Measurements from ENCODE around the gene UBE2U.
"Not testable (repeated sequence)": the region's sequence is repeated elsewhere in the genome, so short reads cannot be mapped to it uniquely, and the experiment has no call there.

The UBE2U gene

GRCh38 chr1:64241069-64241468 is 37.6 kb downstream of the UBE2U start:
- no peak for DNase-seq (ENCODE audit: low spot score)

- DNase-seq (ENCODE audit: low spot score), result no peak
These were observed 39.7 kb downstream of the UBE2U start for GRCh38 chr1:64242895-64243756.

GRCh38 chr1:64243757-64244080 is 40.3 kb downstream of the UBE2U start:
- no peak for DNase-seq (ENCODE audit: low spot score)

GRCh38 chr1:64245495-64245894 is 42.1 kb downstream of the UBE2U start:
- no peak for DNase-seq (ENCODE audit: low spot score)

GRCh38 chr1:64246294-64246917 is 43.0 kb downstream of the UBE2U start:
- DNase-seq (ENCODE audit: low spot score), result peak; percentile 11

- DNase-seq (ENCODE audit: low spot score), result no peak
These were observed 44.6 kb downstream of the UBE2U start for GRCh38 chr1:64248065-64248464.

- not testable (repeated sequence) for DNase-seq (ENCODE audit: low spot score)
These were observed 47.0 kb downstream of the UBE2U start for GRCh38 chr1:64250472-64250871.

- no peak for DNase-seq (ENCODE audit: low spot score)
These were observed 48.5 kb downstream of the UBE2U start for GRCh38 chr1:64251971-64252370.

GRCh38 chr1:64257233-64257632 is 53.8 kb downstream of the UBE2U start:
- not testable (repeated sequence) for DNase-seq (ENCODE audit: low spot score)

GRCh38 chr1:64258444-64258843 is 55.0 kb downstream of the UBE2U start:
- not testable (repeated sequence) for DNase-seq (ENCODE audit: low spot score)

- no peak for DNase-seq (ENCODE audit: low spot score)
These were observed 59.9 kb downstream of the UBE2U start for GRCh38 chr1:64263335-64263734.

GRCh38 chr1:64263856-64264255 is 60.4 kb downstream of the UBE2U start:
- no peak for DNase-seq (ENCODE audit: low spot score)

GRCh38 chr1:64265141-64265540 is 61.7 kb downstream of the UBE2U start:
- no peak for DNase-seq (ENCODE audit: low spot score)

- DNase-seq (ENCODE audit: low spot score), result no peak
These were observed 63.6 kb downstream of the UBE2U start for GRCh38 chr1:64266991-64267390.

GRCh38 chr1:64268653-64269557 is 65.5 kb downstream of the UBE2U start:
- peak; percentile 52 for DNase-seq (ENCODE audit: low spot score)

- no peak for DNase-seq (ENCODE audit: low spot score)
These were observed 66.1 kb downstream of the UBE2U start for GRCh38 chr1:64269558-64269884.

GRCh38 chr1:64280001-64280400 is 76.6 kb downstream of the UBE2U start:
- no peak for DNase-seq (ENCODE audit: low spot score)

GRCh38 chr1:64282351-64282750 is 78.9 kb downstream of the UBE2U start:
- DNase-seq (ENCODE audit: low spot score), result no peak

- DNase-seq (ENCODE audit: low spot score), result no peak
These were observed 83.6 kb downstream of the UBE2U start for GRCh38 chr1:64287071-64287470.

- no peak for DNase-seq (ENCODE audit: low spot score)
These were observed 87.0 kb downstream of the UBE2U start for GRCh38 chr1:64290420-64290819.

- DNase-seq (ENCODE audit: low spot score), result no peak
These were observed 88.5 kb downstream of the UBE2U start for GRCh38 chr1:64291931-64292330.

GRCh38 chr1:64292399-64292798 is 89.0 kb downstream of the UBE2U start:
- DNase-seq (ENCODE audit: low spot score), result no peak

GRCh38 chr1:64293820-64294219 is 90.4 kb downstream of the UBE2U start:
- DNase-seq (ENCODE audit: low spot score), result no peak
